IMR-90 (cell line): Measurements from ENCODE around the gene GPRIN2. TPM values are rescaled to one million over a fixed set of nuclear protein-coding genes. Genes with fewer than 3 reads are reported as not detected.
"Not testable (repeated sequence)": the region's sequence is repeated elsewhere in the genome, so short reads cannot be mapped to it uniquely, and the experiment has no call there.

Experiments
- ATAC-seq: fragments of 200-7000 bp; cut with Tn5 transposase; 2 replicates; pipeline ENCODE4 v1.9.1; 2020; ENCODE audit warnings: low read depth, mild to moderate bottlenecking, moderate library complexity
- BruUV-seq: library from RNA; stranded (reverse); fragments of 400-500 nt; replicated peaks from 2 replicates; lab custom pipeline; 2021; lab: Mats Ljungman, UMichigan
- CTCF ChIA-PET: fragments of 300-600 bp; formaldehyde crosslinking; extraction: SDS; loops from one replicate; lab custom pipeline; 2021; ENCODE audit warnings: antibody characterized with exemption; lab: Yijun Ruan, JAX
- POLR2A ChIA-PET: fragments of 300-600 bp; sonication (Branson Sonifier 250); formaldehyde crosslinking; loops from one replicate; lab custom pipeline; 2022; ENCODE audit warnings: antibody characterized with exemption; ENCODE audit not compliant: unreplicated experiment; lab: Charles Lee
- DNase-seq: peaks from one replicate; pipeline ENCODE4 v3.0.0; 2013
- H2AFZ ChIP-seq: replicated peaks from 2 replicates; pipeline ENCODE3; 2013; ENCODE audit warnings: low read length, mild to moderate bottlenecking; ENCODE audit not compliant: poor library complexity
- H2AK5ac ChIP-seq: 2 replicates; pipeline ENCODE4 v1.6.1; 2013; ENCODE audit warnings: low read depth, low read length, inconsistent platforms
- H2AK9ac ChIP-seq: replicated peaks from 2 replicates; pipeline ENCODE3; 2013; ENCODE audit warnings: mild to moderate bottlenecking, low read depth, low read length, moderate library complexity; ENCODE audit not compliant: poor library complexity
- H2BK120ac ChIP-seq: 2 replicates; pipeline ENCODE4 v1.6.1; 2013; ENCODE audit warnings: low read depth, low read length, inconsistent platforms
- H2BK15ac ChIP-seq: 3 replicates; pipeline ENCODE4 v1.6.1; 2013; ENCODE audit warnings: low read depth, low read length, inconsistent platforms
- H2BK20ac ChIP-seq: 2 replicates; pipeline ENCODE4 v1.6.1; 2013; ENCODE audit warnings: low read depth, mild to moderate bottlenecking, inconsistent platforms, low read length, moderate library complexity
- H2BK5ac ChIP-seq: 2 replicates; pipeline ENCODE4 v1.6.1; 2013; ENCODE audit warnings: mild to moderate bottlenecking, low read depth, low read length, inconsistent platforms; ENCODE audit not compliant: poor library complexity, severe bottlenecking
- H3K14ac ChIP-seq: replicated peaks from 2 replicates; pipeline ENCODE4 v1.6.1; 2013; ENCODE audit warnings: low read depth, low read length, inconsistent platforms
- H3K18ac ChIP-seq: 2 replicates; pipeline ENCODE4 v1.6.1; 2013; ENCODE audit warnings: low read depth, low read length, control low read depth
- H3K23ac ChIP-seq: 2 replicates; pipeline ENCODE4 v1.6.1; 2013; ENCODE audit warnings: low read depth, low read length, inconsistent platforms
- H3K27ac ChIP-seq: 2 replicates; pipeline ENCODE4 v1.5.1; 2013; ENCODE audit warnings: mild to moderate bottlenecking, control low read depth, low read length; ENCODE audit not compliant: insufficient read depth
- H3K27me3 ChIP-seq: 2 replicates; pipeline ENCODE4 v1.6.1; 2013; ENCODE audit warnings: low read length; ENCODE audit not compliant: control insufficient read depth, insufficient read depth
- H3K36me3 ChIP-seq: 2 replicates; pipeline ENCODE4 v1.6.1; 2013; ENCODE audit warnings: low read length, mixed read lengths; ENCODE audit not compliant: control insufficient read depth, insufficient read depth
- H3K4ac ChIP-seq: 2 replicates; pipeline ENCODE4 v1.6.1; 2013; ENCODE audit warnings: low read depth, low read length, inconsistent platforms
- H3K4me1 ChIP-seq: 2 replicates; pipeline ENCODE4 v1.6.1; 2013; ENCODE audit warnings: low read length, mixed read lengths; ENCODE audit not compliant: control insufficient read depth, insufficient read depth
- H3K4me2 ChIP-seq: 2 replicates; pipeline ENCODE4 v1.6.1; 2013; ENCODE audit warnings: low read depth, mild to moderate bottlenecking, control low read depth, low read length, moderate library complexity
- H3K4me3 ChIP-seq: 2 replicates; pipeline ENCODE4 v1.5.1; 2013; ENCODE audit warnings: low read depth, mild to moderate bottlenecking, control low read depth, low read length, moderate library complexity; ENCODE audit not compliant: insufficient read depth
- H3K56ac ChIP-seq: 2 replicates; pipeline ENCODE4 v1.6.1; 2013; ENCODE audit warnings: low read length, inconsistent platforms; ENCODE audit not compliant: insufficient read depth; ENCODE audit errors: extremely low read depth
- H3K79me1 ChIP-seq, 2 experiments: 2 replicates each; pipeline ENCODE4 v1.6.1; 2013; ENCODE audit warnings: low read length in 2 of 2, inconsistent platforms in 1 of 2, low read depth in 1 of 2
- H3K9ac ChIP-seq: 2 replicates; pipeline ENCODE4 v1.6.1; 2013; ENCODE audit warnings: low read depth, low read length, control low read depth
- H3K9me1 ChIP-seq: 2 replicates; pipeline ENCODE4 v1.6.1; 2013; ENCODE audit warnings: low read length, inconsistent platforms; ENCODE audit not compliant: insufficient read depth
- H3K9me3 ChIP-seq: 2 replicates; pipeline ENCODE4 v1.6.1; 2013; ENCODE audit warnings: low read length; ENCODE audit not compliant: control insufficient read depth, insufficient read depth
- H4K20me1 ChIP-seq: 2 replicates; pipeline ENCODE4 v1.6.1; 2013; ENCODE audit warnings: low read length, inconsistent platforms; ENCODE audit not compliant: insufficient read depth
- H4K5ac ChIP-seq: 2 replicates; pipeline ENCODE4 v1.6.1; 2013; ENCODE audit warnings: mild to moderate bottlenecking, low read depth, low read length, control low read depth
- H4K8ac ChIP-seq, 2 experiments: 2 replicates each; pipeline ENCODE4 v1.6.1; 2013; ENCODE audit warnings: low read depth in 2 of 2, low read length in 2 of 2, control low read depth in 1 of 2, inconsistent platforms in 1 of 2
- H4K91ac ChIP-seq: 2 replicates; pipeline ENCODE4 v1.6.1; 2013; ENCODE audit warnings: low read depth, low read length, inconsistent platforms; ENCODE audit not compliant: insufficient read depth
- CHD1 ChIP-seq: IDR thresholded peaks from 2 replicates; pipeline ENCODE4 v1.6.1; 2012; ENCODE audit warnings: low read depth, low read length, improper control_type of control experiment
- WGBS, 2 experiments: methylation state at CpG; one replicate each; pipeline versions ENCODE4 v1.1.5 to v1.1.7; 2013; ENCODE audit warnings: missing lambda C conversion rate in 2 of 2; ENCODE audit not compliant: insufficient read length in 1 of 2; ENCODE audit errors: extremely low coverage in 2 of 2; 5-methylcytosine and 5-hydroxymethylcytosine counted together
- dilution Hi-C: fragments of 300-500 bp; cut with HindIII; formaldehyde crosslinking; loops from one replicate; pipeline ENCODE4 v1.14.3; 2018; ENCODE audit warnings: low sequenced_read_pairs; ENCODE audit not compliant: unreplicated experiment
- in situ Hi-C: fragments of 300-500 bp; cut with MboI; formaldehyde crosslinking; loops from 3 replicates; pipeline ENCODE4 v1.14.3; 2019; ENCODE audit warnings: low sequenced_read_pairs, inconsistent platforms, mixed read lengths
- intact Hi-C: fragments of 100-400 bp; cut with micrococcal nuclease; formaldehyde crosslinking; loops from 2 replicates; pipeline ENCODE4 v1.10.0; 2022
- polyA plus RNA-seq, 3 experiments: library from polyadenylated mRNA; depleted of rRNA; stranded (reverse); fragments of >200 nt; gene quantifications; 2 replicates each; pipeline ENCODE4 v1.2.3, GENCODE V29; 2012; ENCODE audit warnings: low replicate concordance in 1 of 3
- total RNA-seq: library from RNA; depleted of rRNA; stranded (reverse); fragments of >200 nt; gene quantifications from 2 replicates; pipeline ENCODE4 v1.2.3, GENCODE V29; 2012
- TF ChIP-seq, protein P1 (sequence below): fragments of 150-350 bp; IDR thresholded peaks from 2 replicates; pipeline ENCODE4 v1.6.1; 2016; ENCODE audit warnings: low read depth, mild to moderate bottlenecking, low read length, moderate library complexity, borderline replicate concordance

GPRIN2 gene
- total and polyA plus RNA-seq, 2 of the 4 experiments (the other 2 are of a cell fraction): under 0.01 TPM; not detected in 1

DNA sequence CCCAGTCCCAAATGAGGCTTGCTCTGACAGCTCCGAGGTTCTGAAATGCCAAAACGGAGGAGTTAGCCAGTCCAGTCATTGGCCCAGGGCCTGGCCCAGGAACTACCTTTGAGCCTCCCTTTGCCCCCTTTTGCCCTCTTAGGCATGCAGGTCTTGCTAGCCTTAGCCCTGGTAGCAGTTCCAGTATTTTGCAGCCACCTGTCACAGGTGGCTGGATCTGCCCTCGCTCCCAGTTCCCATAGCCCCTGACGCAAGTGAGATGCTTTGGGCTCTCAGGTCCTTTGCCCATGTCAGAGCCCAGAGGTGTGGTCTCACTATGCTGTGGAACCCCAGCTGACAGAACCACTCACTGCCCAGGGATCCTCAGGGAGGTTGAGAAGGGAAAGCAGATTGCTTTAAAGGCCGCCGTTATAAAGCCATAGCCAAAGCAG lies 42.0 kb downstream of the GPRIN2 start:
- H3K27me3 ChIP-seq: no peaks in the 10 kb centered on the region
- no peak overlapping the region; the same call in 1 of the 2 replicates for H2BK20ac ChIP-seq
- no peak overlapping the region for H3K4me3 ChIP-seq
- WGBS, 2 experiments: 83% methylated on average over 6 of the region's 6 CpGs; no CpG with 5 or more reads in 1 of the 2 experiments
- in situ Hi-C loops (no loop called here), intact Hi-C loops (no loop called here), dilution Hi-C loops (no loop called here)
- no peak overlapping the region; the same call in 1 of the 2 replicates for H2BK120ac ChIP-seq
- no peak overlapping the region for H3K4me2 ChIP-seq
- TF ChIP-seq, protein P1, sequence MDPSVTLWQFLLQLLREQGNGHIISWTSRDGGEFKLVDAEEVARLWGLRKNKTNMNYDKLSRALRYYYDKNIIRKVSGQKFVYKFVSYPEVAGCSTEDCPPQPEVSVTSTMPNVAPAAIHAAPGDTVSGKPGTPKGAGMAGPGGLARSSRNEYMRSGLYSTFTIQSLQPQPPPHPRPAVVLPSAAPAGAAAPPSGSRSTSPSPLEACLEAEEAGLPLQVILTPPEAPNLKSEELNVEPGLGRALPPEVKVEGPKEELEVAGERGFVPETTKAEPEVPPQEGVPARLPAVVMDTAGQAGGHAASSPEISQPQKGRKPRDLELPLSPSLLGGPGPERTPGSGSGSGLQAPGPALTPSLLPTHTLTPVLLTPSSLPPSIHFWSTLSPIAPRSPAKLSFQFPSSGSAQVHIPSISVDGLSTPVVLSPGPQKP: no peak
- TF ChIP-seq CHD1: no peak
- H2BK15ac ChIP-seq: no peak overlapping the region; the same call in 2 of the 3 replicates
- no peak overlapping the region for H3K27ac ChIP-seq
- H3K4ac ChIP-seq: no peak overlapping the region
- no peak for ATAC-seq
- H3K4me1 ChIP-seq: peaks cover 8% of the 10 kb centered on the region
- H4K91ac ChIP-seq: no peak overlapping the region
- no peaks in the 10 kb centered on the region for H4K20me1 ChIP-seq
- H3K79me1 ChIP-seq: no peaks in the 10 kb centered on the region
- BruUV-seq: no TSS peak
- H4K5ac ChIP-seq: no peak overlapping the region
- ChIA-PET CTCF (no interaction called here), POLR2A (no interaction called here)
- DNase-seq: no peak
- H3K9me3 ChIP-seq: no peaks in the 10 kb centered on the region
- H2AK9ac ChIP-seq: no peak overlapping the region
- peaks cover 16% of the 10 kb centered on the region for H3K9me1 ChIP-seq
- H4K8ac ChIP-seq: no peak overlapping the region
- no peak overlapping the region for H3K56ac ChIP-seq
- H3K36me3 ChIP-seq: no peaks in the 10 kb centered on the region
- H2AK5ac ChIP-seq: 0 out of 2 replicates have a peak overlapping the region, but pooled peaks have one; percentile 5
- H3K18ac ChIP-seq: no peak overlapping the region
- H2AFZ ChIP-seq: peak overlapping the region; percentile 6
- no peak overlapping the region for H3K23ac ChIP-seq
- no peak overlapping the region for H3K14ac ChIP-seq
- no peak overlapping the region for H3K9ac ChIP-seq
- H2BK5ac ChIP-seq: no peak overlapping the region

- in situ Hi-C loops, CTCF ChIA-PET, BruUV-seq: not testable (repeated sequence)
Measured at GRCh38 chr10:46513333-46513732, 43.1 kb downstream of the GPRIN2 start.

More at GRCh38 chr10:46513333-46513732, 43.1 kb downstream of the GPRIN2 start:
- H3K23ac ChIP-seq, H2BK15ac ChIP-seq, H2AK9ac ChIP-seq, H2AK5ac ChIP-seq, H3K4me1 ChIP-seq, DNase-seq, H4K5ac ChIP-seq, H3K9ac ChIP-seq, H3K36me3 ChIP-seq, dilution Hi-C loops, H2BK120ac ChIP-seq, H2BK20ac ChIP-seq, H4K91ac ChIP-seq, H2AFZ ChIP-seq, H3K27me3 ChIP-seq, H3K56ac ChIP-seq, H3K79me1 ChIP-seq, H3K18ac ChIP-seq, H3K4me3 ChIP-seq, H3K14ac ChIP-seq, H3K4me2 ChIP-seq, H3K4ac ChIP-seq, H4K20me1 ChIP-seq, H3K27ac ChIP-seq, intact Hi-C loops, POLR2A ChIA-PET, H3K9me3 ChIP-seq, H4K8ac ChIP-seq, ATAC-seq, H2BK5ac ChIP-seq: not testable (repeated sequence)
- H3K9me1 ChIP-seq: peaks cover 16% of the 10 kb centered on the region
- WGBS, 2 experiments: no CpG with 5 or more reads among the region's 8 CpGs
